Tibial nerve (tissue), 3 donors: ENCODE data around the gene HIGD1A.

Source experiments
- POLR2A ChIP-seq, 2 donors: fragments of 450-650 bp; IDR thresholded peaks; one replicate each; pipeline ENCODE4 v1.6.1; 2017; ENCODE audit warnings: antibody characterized with exemption in 2 of 2, mild to moderate bottlenecking in 2 of 2, moderate library complexity in 2 of 2
- TF ChIP-seq, protein P1 (sequence below), 5 experiments: fragments of 200-600 bp in 3 of 5; fragments of 450-650 bp in 2 of 5; sonication (generic) in 3 of 5; IDR thresholded peaks; one replicate each; pipeline ENCODE4 v1.5.1; 2016 to 2019; ENCODE audit warnings: antibody characterized with exemption in 5 of 5, mild to moderate bottlenecking in 3 of 5, moderate library complexity in 2 of 5

DNA sequence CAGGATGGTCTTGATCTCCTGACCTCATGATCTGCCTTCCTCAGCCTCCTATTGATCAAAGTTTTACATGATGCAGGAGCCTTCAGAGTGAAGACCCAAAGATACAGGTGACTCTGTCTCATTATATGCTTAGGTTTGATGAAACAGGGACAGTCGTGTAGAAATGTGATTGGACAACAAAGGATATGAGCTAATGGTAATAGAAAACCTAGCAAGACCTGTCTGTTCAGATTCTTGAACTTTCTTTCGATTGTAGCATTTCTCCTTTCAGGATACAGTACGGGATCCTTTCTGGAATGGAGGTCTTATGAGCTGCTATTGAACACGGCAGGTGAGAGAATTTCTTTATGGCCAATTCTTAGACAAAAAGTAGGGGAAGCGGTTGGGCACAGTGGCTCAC, 4.9 kb upstream of the HIGD1A start, which contains the start of gene ACKR2:
- no peak for TF ChIP-seq POLR2A (IDR thresholded peaks at IDR 0.05)
- TF ChIP-seq, protein P1, sequence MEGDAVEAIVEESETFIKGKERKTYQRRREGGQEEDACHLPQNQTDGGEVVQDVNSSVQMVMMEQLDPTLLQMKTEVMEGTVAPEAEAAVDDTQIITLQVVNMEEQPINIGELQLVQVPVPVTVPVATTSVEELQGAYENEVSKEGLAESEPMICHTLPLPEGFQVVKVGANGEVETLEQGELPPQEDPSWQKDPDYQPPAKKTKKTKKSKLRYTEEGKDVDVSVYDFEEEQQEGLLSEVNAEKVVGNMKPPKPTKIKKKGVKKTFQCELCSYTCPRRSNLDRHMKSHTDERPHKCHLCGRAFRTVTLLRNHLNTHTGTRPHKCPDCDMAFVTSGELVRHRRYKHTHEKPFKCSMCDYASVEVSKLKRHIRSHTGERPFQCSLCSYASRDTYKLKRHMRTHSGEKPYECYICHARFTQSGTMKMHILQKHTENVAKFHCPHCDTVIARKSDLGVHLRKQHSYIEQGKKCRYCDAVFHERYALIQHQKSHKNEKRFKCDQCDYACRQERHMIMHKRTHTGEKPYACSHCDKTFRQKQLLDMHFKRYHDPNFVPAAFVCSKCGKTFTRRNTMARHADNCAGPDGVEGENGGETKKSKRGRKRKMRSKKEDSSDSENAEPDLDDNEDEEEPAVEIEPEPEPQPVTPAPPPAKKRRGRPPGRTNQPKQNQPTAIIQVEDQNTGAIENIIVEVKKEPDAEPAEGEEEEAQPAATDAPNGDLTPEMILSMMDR (IDR thresholded peaks at IDR 0.05): no peak
